ENCODE measurements around the gene SLC16A6.
A peak's percentile ranks its signal among the peaks of the same experiment; 100 is the strongest.
"Not testable (repeated sequence)": the region's sequence is repeated elsewhere in the genome, so short reads cannot be mapped to it uniquely, and the experiment has no call there.

Gene SLC16A6

DNA sequence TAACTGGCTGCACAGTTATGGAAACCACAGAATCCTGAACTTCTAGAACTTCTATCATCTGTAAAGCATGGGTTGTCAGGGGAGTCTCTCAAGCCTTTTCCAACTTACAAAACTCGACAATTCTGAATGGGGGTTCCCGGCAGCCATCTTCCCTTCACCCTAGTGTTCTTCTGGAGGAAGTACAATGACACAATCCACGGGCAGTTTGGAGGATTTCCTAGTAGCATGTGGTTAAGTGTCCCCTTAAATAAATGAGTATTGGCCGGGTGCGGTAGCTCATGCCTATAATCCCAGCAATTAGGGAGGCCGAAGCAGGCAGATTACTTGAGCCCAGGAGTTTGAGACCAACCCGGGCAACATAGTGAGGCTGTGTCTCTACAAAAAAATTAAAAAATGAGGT lies 2.1 kb downstream of the SLC16A6 start:
- DNase-seq: no peak

- DNase-seq: no peak
These were observed 2.6 kb downstream of the SLC16A6 start for GRCh38 chr17:68288375-68288774.

- DNase-seq: not testable (repeated sequence)
These were observed 9.0 kb downstream of the SLC16A6 start for GRCh38 chr17:68281965-68282364.

- no peak for DNase-seq
These were observed 13.1 kb downstream of the SLC16A6 start for GRCh38 chr17:68277807-68278206.

GRCh38 chr17:68276339-68276738 lies 14.6 kb downstream of the SLC16A6 start:
- not testable (repeated sequence) for DNase-seq

DNA sequence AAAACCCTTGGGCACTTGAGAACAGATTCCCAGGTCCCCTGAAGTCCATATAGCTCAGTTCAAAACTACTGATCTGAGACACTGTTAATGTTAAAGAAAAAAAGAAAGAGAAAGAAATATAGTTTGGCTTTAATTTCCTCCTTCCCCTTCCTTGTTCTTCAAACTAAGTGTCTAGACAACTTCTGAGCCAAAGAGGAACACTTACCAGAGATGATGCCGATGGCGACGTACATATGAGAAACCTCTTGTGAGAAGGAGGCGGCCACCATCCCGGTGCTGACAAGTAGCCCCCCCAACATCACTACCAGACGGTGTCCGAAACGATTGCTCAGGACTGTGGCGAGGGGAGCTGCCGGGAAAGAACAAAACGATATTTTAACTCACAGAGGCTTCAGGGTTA lies 17.2 kb downstream of the SLC16A6 start:
- DNase-seq: no peak

GRCh38 chr17:68265833-68266232 lies 25.1 kb downstream of the SLC16A6 start:
- DNase-seq: not testable (repeated sequence)

- not testable (repeated sequence) for DNase-seq
These were observed 27.7 kb downstream of the SLC16A6 start for GRCh38 chr17:68263101-68263681.

GRCh38 chr17:68262467-68262866 lies 28.5 kb downstream of the SLC16A6 start:
- DNase-seq: not testable (repeated sequence)

DNA sequence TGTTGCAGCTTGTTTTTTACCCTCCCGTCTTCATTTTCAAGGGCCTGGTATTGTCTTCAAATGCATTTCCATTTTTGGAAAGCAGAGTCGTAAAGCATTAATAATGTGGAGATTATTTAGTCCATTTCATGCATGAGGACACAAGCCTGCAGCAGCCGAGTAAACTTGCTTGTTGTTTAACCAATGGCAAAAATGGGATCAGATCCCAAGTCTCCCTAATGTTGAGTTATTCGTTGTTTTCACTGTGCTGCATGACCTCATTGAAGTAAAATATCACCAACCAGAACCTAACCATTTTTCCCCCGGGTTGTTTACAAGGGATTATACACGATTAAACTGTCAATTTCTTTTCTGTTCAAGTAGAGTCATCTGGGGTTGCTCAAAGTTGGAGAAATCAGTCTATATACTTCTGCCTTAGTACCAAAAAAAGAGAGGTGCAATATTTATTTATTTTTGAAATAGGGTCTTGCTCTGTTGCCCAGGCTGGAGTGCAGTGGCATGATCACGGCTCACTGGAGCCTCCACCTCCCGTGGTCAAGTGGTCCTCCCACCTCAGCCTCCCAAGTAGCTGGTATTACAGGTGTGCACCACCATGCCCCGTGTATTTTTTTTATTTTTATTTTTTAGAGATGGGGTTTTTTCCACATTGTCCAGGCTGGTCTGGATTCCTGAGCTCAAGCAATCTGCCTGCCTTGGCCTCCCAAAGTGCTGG lies 30.7 kb downstream of the SLC16A6 start:
- DNase-seq: no peak

GRCh38 chr17:68259648-68259951 lies 31.3 kb downstream of the SLC16A6 start:
- DNase-seq: not testable (repeated sequence)

DNA sequence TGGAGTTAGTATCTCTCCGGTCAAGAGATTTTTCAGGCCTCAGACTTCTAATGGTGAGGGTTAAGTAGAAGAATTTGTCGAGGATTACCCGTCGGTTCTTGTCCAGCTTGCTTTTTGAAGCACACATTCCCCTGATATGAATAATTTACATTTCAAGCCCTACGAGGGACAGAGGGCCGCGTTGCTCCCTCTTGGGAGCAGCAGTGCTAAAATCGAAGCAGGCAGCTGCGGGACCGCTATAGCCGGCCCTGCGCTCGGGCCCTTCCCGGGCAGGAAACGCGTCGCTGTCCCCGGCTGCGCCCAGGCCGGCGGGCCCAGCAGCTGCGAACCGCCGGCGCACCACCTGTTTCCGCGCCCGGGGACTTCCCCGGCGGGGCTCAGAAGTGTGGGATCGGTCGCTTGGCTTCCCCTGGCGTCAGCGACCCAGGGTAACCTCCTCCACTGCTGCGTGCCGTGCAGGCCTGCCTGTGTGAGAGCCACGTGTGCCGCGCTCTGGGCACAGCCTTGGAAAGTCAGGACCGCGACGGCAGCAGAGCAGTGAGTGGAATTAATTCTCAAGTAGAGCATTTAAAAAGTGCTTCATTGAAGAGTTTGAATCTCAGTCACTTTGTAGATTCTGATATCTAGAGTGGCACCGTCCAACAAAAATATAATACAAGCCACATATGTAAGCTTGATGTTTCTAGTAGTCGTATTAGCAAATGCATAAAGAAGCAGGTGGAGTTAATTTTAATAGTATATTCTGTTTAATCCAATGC lies 31.9 kb downstream of the SLC16A6 start:
- peak; percentile 9 for DNase-seq

- DNase-seq: no peak
These were observed 33.0 kb downstream of the SLC16A6 start for GRCh38 chr17:68257934-68258333.

GRCh38 chr17:68256701-68257100 lies 34.2 kb downstream of the SLC16A6 start:
- DNase-seq: not testable (repeated sequence)

DNA sequence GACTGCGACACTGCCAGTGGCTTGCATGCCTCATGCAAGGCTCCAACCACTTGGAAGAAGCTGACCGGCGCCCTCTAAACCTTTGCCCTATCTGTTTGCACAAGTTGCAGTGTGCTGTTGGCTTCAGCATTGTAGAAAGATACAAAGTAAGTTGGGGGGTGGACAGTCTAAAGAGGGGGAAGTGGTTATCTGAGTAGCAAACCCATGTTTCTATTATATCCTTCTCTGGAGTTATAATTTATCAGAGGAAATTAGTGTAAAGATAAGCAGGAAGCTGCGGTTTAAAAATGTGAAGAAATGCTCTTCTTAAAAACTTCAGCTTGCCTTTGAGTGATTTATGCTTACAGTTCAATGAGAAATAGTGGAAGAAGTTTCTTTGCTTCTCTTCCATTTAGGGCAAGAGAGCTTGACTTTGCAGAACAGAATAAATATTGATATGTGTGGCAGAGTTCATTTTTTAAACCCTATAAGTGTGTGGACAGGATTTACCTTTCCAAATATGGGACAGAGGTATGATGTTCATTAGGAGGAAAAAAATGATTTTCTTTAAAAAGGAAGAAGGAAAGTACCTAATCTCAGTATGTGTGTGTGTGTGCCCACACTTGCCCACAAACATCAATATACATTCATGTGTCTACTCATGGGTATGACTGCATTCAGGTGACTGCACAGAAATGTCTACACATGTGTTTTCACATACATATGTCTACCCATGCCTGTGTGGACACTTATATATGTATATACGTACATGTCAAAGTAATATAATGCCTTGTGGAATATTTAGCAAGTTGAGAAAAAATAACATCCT lies 35.0 kb downstream of the SLC16A6 start:
- DNase-seq: no peak

DNA sequence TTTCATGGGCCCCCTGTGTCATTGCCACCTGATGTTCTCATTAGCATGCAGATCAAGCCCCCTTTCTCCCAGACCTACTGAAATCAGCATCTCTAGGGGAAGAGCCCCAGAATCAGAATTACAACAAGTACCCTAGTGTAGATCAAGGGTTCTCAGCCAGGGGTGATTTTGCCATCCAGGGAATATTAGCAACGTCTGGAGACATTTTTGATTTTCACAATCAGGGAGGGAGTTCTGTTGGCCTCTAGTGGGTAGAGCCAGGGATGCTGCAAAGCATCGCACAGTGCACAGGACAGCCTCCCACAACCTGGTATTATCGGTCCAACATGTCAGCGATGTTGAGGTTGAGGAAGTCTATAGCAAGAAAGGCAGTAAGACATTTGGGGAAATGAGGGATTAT lies 35.8 kb downstream of the SLC16A6 start:
- DNase-seq: no peak

DNA sequence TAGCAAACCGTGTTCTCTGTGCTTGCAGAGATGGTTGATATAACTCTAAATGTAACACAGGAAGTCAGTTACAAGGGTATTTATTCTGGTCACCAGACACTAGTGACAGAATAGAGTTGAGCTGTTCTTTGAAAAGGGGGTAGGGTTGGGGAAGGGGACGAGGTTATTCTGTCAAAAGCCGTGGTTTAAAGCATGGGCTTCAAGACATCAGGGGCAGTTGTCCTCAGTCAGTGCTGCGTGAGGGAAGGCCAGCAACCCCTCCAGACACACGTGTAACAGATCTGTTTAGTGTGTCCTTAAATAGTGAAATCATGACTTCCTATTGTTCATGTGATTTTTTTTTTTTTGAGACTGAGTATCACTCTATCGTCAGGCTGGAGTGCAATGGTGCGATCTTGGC lies 37.5 kb downstream of the SLC16A6 start:
- DNase-seq: not testable (repeated sequence)

DNA sequence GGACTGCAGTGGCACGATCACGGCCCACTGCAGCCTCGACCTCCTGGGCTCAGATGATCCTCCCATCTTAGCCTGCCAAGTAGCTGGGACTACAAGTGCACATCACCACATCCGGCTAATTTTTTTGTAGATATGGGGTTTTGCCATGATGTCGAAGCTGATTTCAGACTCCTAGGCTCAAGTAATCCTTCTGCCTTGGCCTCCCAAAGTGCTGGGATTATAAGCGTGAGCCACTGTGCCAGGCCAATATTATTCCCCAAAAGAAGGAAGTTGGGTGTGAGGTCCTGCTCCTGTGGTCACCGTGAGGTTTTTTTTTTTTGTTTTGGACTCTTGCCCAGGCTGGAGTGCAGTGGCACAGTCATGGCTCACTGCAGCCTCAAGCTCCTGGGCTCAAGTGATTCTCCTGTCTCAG lies 41.6 kb downstream of the SLC16A6 start:
- no peak for DNase-seq

- DNase-seq: no peak
These were observed 42.0 kb downstream of the SLC16A6 start for GRCh38 chr17:68248891-68249290.

- no peak for DNase-seq
These were observed 42.6 kb downstream of the SLC16A6 start for GRCh38 chr17:68248199-68248825.

DNA sequence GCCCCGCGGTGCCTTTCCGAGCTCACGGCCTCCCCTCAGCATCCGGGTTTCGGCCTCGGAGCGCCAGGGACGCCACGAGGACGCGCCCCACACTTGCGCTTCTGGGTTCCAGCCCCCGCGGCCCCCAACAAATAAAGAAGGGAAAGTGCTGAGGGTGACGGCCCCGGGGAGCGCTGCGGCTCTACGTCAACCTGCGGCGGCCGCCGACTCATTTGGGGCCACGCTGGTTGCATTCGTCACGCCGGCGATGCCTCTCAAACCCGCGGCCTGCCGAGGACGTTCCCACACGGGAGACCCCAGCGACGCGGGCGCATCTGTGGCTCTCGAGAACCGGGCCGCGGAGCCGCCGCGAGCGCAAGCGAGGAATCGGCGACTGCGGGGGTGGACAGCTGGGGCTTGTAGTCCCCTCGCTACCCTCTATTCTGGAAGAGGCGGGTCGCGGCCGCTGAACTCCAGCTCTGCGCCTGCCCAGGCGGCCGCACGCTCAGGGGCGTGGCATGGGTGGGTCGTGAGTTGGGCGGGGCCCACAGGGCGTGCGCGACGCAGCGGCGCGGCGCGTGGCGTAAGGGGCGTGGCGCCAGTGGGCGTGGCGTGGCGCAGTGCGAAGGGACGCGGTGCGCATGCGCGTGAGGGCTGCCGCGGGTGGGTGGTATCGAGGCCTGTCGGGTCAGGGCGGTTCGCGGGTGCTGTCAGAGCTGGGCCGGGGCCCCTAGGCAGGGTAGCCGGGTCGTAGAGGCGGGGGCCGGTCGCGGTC lies 43.3 kb downstream of the SLC16A6 start, which contains the start of gene AMZ2:
AMZ2 (plus strand) TSS at position 599 of the 754 bp plus-strand sequence. CDS start 2,145 bp downstream, outside the sequence.
- peak; percentile 56 for DNase-seq
